Activated B cell treated with CpG ODN at 0.5 μM for 24 hours (primary cell): ENCODE data around the gene RBM34. TPM values are rescaled to one million over a fixed set of nuclear protein-coding genes. Genes with fewer than 3 reads are reported as not detected.
"Not testable (repeated sequence)": the region's sequence is repeated elsewhere in the genome, so short reads cannot be mapped to it uniquely, and the experiment has no call there.

ENCODE experiments used
- ATAC-seq: fragments of 200-7000 bp; cut with Tn5 transposase; one replicate; pipeline ENCODE4 v1.10.0; 2021; ENCODE audit warnings: low read depth, mild to moderate bottlenecking, moderate library complexity
- CTCF ChIA-PET: fragments of 350-600 bp; sonication (Branson Sonifier 250); formaldehyde crosslinking; loops from one replicate; lab custom pipeline; 2021; ENCODE audit warnings: antibody characterized with exemption; lab: Charles Lee
- POLR2A ChIA-PET: fragments of 350-600 bp; sonication (Branson Sonifier 250); formaldehyde crosslinking; loops from one replicate; lab custom pipeline; 2021; ENCODE audit warnings: antibody characterized with exemption; lab: Charles Lee
- DNase-seq: peaks from one replicate; pipeline ENCODE4 v3.0.0; 2022
- H3K27ac Mint-ChIP-seq: one replicate; pipeline ENCODE4 v1.8.0; 2020; ENCODE audit warnings: mixed read lengths
- H3K27me3 Mint-ChIP-seq: one replicate; pipeline ENCODE4 v1.8.0; 2021; ENCODE audit warnings: mixed read lengths
- H3K36me3 Mint-ChIP-seq: one replicate; pipeline ENCODE4 v1.8.0; 2021; ENCODE audit warnings: low read depth, mixed read lengths
- H3K4me1 Mint-ChIP-seq: one replicate; pipeline ENCODE4 v1.8.0; 2021; ENCODE audit warnings: mixed read lengths
- H3K4me3 Mint-ChIP-seq: one replicate; pipeline ENCODE4 v1.8.0; 2020; ENCODE audit warnings: mild to moderate bottlenecking, mixed read lengths
- H3K9me3 Mint-ChIP-seq: one replicate; pipeline ENCODE4 v1.8.0; 2020; ENCODE audit warnings: mixed read lengths
- CTCF ChIP-seq: fragments of 200-600 bp; IDR thresholded peaks from one replicate; pipeline ENCODE4 v1.8.0; 2022; ENCODE audit warnings: antibody characterized with exemption, mild to moderate bottlenecking
- intact Hi-C: fragments of 100-400 bp; cut with micrococcal nuclease; formaldehyde crosslinking; loops from one replicate; pipeline ENCODE4 v1.15.1; 2024
- total RNA-seq: library from RNA; stranded (reverse); gene quantifications from 2 replicates; pipeline ENCODE4 v1.2.3, GENCODE V29; 2022

RBM34 gene
- total RNA-seq, 1 donor from 2014 or later, result 128 TPM

GRCh38 chr1:235090406-235091069 is 70.5 kb downstream of the RBM34 start:
- ATAC-seq (no peak), DNase-seq (no peak)
- H3K27ac Mint-ChIP-seq, result no peak overlapping the region
- peaks cover 5% of the 10 kb centered on the region for H3K4me1 Mint-ChIP-seq
- H3K27me3 Mint-ChIP-seq, result peaks cover 4% of the 10 kb centered on the region
- H3K9me3 Mint-ChIP-seq, result no peaks in the 10 kb centered on the region
- H3K4me3 Mint-ChIP-seq, result no peak overlapping the region
- ChIA-PET POLR2A (interaction anchor here (1.8 kb wide), 1 partner anchor 489 kb away, joined by 6 read pairs; no protein-coding TSS in a partner anchor), CTCF (interaction anchor here (0.6 to 1.4 kb wide), 3 partner anchors 31 to 325 kb away, joined by 3 to 6 read pairs (median 3); no protein-coding TSS in a partner anchor)
- intact Hi-C loops, result no loop called here
- no peak for TF ChIP-seq CTCF
- no peaks in the 10 kb centered on the region for H3K36me3 Mint-ChIP-seq

- ATAC-seq (no peak), DNase-seq (no peak)
- no peak for TF ChIP-seq CTCF
- POLR2A ChIA-PET, result no interaction called here
- H3K36me3 Mint-ChIP-seq, result no peaks in the 10 kb centered on the region
- intact Hi-C loops, result no loop called here
- no peaks in the 10 kb centered on the region for H3K9me3 Mint-ChIP-seq
- H3K27ac Mint-ChIP-seq, result no peak overlapping the region
- H3K4me3 Mint-ChIP-seq, result no peak overlapping the region
- H3K27me3 Mint-ChIP-seq, result peaks cover 3% of the 10 kb centered on the region
- peaks cover 5% of the 10 kb centered on the region for H3K4me1 Mint-ChIP-seq
- CTCF ChIA-PET, result no interaction called here
These were observed 72.1 kb downstream of the RBM34 start for GRCh38 chr1:235088907-235089306.

GRCh38 chr1:235088430-235088829 is 72.6 kb downstream of the RBM34 start:
- H3K27me3 Mint-ChIP-seq, result no peaks in the 10 kb centered on the region
- intact Hi-C loops, result no loop called here
- H3K4me3 Mint-ChIP-seq, result no peak overlapping the region

GRCh38 chr1:235087906-235088305 is 73.1 kb downstream of the RBM34 start:
- Mint-ChIP-seq H3K36me3 (no peaks in the 10 kb centered on the region), H3K27ac (no peak overlapping the region), H3K9me3 (no peaks in the 10 kb centered on the region), H3K27me3 (no peaks in the 10 kb centered on the region), H3K4me1 (peaks cover 11% of the 10 kb centered on the region), H3K4me3 (no peak overlapping the region)
- no peak for TF ChIP-seq CTCF
- intact Hi-C loops, result no loop called here
- DNase-seq, result no peak
- ATAC-seq, result no peak
- ChIA-PET POLR2A (no interaction called here), CTCF (no interaction called here)

More at GRCh38 chr1:235088430-235088829, 72.6 kb downstream of the RBM34 start:
- POLR2A ChIA-PET, result no interaction called here
- DNase-seq (no peak), ATAC-seq (no peak)
- CTCF ChIA-PET, result no interaction called here
- Mint-ChIP-seq H3K9me3 (no peaks in the 10 kb centered on the region), H3K36me3 (no peaks in the 10 kb centered on the region), H3K4me1 (peaks cover 6% of the 10 kb centered on the region), H3K27ac (no peak overlapping the region)
- no peak for TF ChIP-seq CTCF

GRCh38 chr1:235085411-235086117 is 75.5 kb downstream of the RBM34 start:
- H3K27ac Mint-ChIP-seq, intact Hi-C loops, ATAC-seq, DNase-seq, H3K4me3 Mint-ChIP-seq, H3K9me3 Mint-ChIP-seq, H3K36me3 Mint-ChIP-seq, H3K27me3 Mint-ChIP-seq: not testable (repeated sequence)
- ChIA-PET CTCF (interaction anchor here (0.6 to 4.4 kb wide), 4 partner anchors 9 to 586 kb away, joined by 3 to 52 read pairs (median 36); no protein-coding TSS in a partner anchor), POLR2A (interaction anchor here (1.2 to 2.9 kb wide), 2 partner anchors 474 to 487 kb away, joined by 6 to 22 read pairs; no protein-coding TSS in a partner anchor)
- H3K4me1 Mint-ChIP-seq, result peaks cover 17% of the 10 kb centered on the region

Other genes with a start within 250 kb of the RBM34 start
- gene TOMM20, start 32.4 kb downstream of the RBM34 start, total RNA-seq, result 80.6 and 82.7 TPM in 2 replicates
- 62.2 and 78.5 TPM in 2 replicates for gene ARID4B, start 166.9 kb upstream of the RBM34 start, total RNA-seq
- 25.4 and 33.8 TPM in 2 replicates for gene GGPS1, start 167.3 kb upstream of the RBM34 start, total RNA-seq
- gene TBCE, start 206.2 kb upstream of the RBM34 start, total RNA-seq, result 13.9 and 19.1 TPM in 2 replicates